NAMALWA (cell line): ENCODE data around the gene JAZF1.
"Not testable (repeated sequence)": the region's sequence is repeated elsewhere in the genome, so short reads cannot be mapped to it uniquely, and the experiment has no call there.

Experiments used
- DNase-seq: peaks from one replicate; pipeline ENCODE4 v3.0.0-alpha.2; 2015; ENCODE audit warnings: low spot score

Gene JAZF1

GRCh38 chr7:28042721-28043120, 137.9 kb downstream of the JAZF1 start:
- DNase-seq, result no peak

DNA sequence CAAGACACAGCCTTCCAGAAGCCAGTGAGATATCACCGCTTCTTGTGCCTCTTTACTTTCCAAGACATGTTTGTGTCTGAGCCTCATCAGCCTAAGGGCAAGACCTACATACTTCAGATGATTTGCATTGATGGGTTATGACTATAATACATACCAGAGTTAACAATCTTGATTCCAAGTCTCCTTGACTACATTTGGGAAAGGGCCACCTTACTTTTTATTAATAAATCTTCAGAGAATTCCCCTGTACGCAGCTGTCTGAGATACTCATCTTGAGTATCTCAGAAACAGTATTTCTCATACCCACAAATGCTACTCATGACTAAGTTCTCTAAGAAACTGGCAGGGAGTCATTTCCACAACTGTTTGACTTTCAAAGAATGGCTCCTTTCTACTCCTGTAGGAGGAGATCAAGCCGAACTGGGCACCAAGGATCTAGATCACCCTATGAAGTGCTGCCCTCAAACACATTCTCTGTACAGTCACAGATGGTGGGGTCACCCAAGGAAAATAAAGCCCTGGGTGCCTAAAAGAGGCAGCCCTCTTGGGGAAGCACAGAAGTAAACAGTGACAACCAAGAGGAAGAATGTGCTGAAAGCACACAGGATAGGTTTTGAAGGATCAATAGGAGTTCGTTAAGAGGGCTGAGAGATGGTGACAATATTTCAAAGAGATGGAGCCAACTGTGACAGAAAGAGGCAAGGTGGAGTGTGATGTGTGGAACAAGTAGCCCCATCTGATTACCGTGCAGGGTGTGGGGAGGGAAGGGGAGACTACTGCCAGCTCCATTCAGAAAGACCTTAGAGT, 138.9 kb downstream of the JAZF1 start:
- DNase-seq, result no peak

- no peak for DNase-seq
Measured at GRCh38 chr7:28038175-28038797, 142.3 kb downstream of the JAZF1 start.

DNA sequence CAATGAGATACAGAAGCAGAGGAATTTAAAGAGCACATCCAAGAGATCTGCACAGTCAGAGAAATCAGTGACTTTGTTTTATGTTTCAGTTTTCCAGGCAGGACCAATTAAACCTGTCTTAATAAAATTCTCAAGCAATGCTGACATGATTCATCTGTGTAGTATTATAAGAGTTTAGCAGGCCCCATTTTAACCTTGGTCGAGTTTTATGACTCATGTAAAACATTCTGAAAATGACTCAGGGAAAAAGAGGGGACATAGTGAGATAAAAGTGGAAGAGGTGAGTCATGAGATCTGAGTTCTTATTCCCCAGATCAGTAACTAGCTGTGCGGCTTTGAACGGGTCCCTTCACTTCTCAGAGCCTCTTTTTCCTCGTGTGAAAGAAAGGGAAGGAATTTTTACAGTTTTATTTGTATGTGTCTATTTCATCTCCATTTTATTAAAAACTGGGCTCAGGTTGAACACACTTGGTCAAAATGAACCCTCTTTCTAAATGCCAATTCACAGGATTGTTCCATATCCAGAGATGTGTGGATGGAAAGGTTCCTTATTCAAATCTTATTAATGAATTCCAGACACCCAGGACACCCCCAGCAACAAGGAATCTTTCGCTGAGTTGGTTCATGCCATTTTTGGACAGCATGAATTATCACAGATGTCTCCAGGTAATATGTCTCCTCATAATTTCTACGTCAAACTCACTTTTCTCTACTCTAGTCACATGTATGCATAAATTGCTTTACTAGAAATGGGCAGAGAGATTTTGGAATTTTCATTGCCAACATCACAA, 143.2 kb downstream of the JAZF1 start:
- no peak for DNase-seq

GRCh38 chr7:28036696-28037095, 143.9 kb downstream of the JAZF1 start:
- no peak for DNase-seq

- no peak for DNase-seq
Measured at GRCh38 chr7:28033386-28033785, 147.2 kb downstream of the JAZF1 start.

DNA sequence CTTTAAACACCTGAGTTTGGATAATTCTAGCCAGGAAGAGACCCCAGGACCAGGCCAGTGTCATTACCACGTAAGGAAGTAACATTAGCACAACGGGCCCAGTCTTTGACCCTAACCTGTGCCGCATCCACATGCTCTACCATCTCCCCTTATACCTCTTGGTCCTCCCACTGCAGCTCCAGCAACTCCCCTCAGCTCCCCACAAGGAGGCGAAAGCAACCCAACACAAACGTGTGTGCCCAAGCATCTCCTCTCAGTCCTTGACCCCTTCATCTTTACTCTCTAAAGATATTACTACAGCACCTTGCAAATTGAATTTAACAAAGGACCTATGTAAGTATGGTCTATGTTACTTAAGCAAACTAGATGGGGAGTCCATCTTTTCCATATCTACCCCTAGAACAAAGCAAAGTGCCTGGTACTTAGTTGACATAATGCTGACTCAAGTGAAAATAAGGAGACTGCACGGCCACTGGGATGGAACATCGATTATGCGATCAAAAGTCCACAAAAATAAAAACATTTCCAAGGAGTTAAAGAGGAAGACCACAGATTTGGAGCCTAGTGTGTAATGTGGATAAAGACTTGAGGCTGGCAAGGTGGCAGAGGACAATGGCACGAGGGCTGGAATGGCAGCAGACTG, 147.7 kb downstream of the JAZF1 start:
- DNase-seq, result no peak

DNA sequence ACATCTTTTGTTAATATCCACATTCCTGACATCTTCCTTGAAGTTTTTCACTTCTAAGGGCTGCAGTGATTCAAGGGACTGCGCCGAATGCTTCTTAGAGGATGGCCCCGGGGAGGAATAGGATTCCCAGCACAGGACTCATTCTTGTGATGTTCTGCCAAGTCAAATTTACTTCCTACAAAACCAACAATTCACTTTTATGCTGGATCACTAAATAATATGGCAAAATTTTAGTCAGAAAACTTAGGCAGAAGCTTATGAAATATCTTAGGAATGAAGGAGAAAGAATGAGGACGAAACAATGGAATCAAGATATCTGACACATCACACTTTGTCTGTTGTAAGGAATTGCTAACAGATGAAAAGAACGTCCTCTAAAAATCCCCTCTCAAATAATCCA, 151.5 kb downstream of the JAZF1 start:
- DNase-seq, result no peak

DNA sequence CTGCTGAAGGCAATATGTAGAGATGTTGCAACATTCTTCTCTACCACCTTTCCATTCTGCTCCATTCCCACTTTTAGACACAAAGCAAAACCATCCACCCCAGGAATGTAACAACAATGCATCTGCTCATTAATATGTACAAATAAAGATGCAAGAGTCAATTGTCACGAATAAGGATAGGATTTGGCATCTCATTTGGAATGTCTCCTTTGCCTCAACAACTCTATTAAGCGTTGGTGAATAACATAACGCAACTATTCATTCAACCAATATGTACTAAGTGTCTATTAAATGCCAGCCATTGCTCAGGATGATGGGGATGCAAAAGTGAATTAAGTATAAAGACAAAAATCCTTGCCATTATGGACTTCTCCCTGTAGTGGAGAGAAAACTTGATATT, 152.1 kb downstream of the JAZF1 start:
- no peak for DNase-seq

GRCh38 chr7:28026237-28026636, 154.4 kb downstream of the JAZF1 start:
- DNase-seq, result no peak

- DNase-seq, result no peak
Measured at GRCh38 chr7:28024786-28025334, 155.7 kb downstream of the JAZF1 start.

DNA sequence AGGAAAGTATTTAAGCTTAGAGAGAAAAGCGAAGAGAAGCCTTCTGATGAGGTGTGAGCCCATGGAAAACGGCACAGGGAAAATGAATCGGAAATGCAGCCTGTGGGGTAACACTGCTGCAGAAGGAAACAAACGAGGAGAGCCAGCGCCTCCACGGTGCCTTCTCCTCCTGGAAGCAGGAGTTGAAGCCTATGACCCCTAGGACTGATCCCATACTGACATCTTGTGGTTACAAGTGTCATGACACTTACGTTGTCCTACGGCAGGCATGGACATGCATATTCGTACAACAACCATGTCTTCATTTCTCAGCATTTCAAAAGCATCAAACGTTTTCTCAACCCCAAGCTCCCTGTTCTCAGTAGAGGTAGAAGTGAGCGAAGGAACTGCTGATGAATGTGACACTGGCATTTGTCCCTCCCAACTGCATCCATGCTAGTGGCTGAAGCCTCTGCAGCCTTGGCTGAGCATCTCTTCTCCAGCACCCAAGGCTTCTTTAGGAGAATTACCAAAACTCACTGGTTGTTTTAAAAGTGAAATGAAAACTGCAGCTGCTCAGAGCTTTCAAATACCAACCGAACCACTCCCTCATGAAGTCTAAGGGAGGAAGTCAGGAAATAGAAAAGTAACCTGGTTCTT, 160.2 kb downstream of the JAZF1 start:
- peak; percentile 89 for DNase-seq

- no peak for DNase-seq
Measured at GRCh38 chr7:28018856-28019465, 161.6 kb downstream of the JAZF1 start.

DNA sequence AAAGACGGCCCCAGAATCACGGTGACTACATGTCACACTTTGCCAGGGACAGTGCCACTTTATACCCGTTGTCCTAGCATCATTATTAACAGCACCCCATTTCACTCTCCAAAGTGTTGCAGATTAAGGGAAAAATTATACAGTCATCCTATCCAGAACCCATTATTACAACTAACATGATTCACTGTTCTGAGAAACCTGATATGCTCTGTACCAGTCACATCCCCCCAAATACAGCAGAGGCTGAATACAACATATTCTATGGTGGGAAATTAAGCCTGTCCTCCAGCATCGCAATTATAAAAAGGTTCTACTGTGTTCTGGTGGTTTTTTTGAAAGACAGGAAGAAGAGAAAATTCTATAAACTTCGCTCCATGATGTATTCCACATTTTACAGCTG, 162.1 kb downstream of the JAZF1 start:
- DNase-seq, result no peak

- DNase-seq, result no peak
Measured at GRCh38 chr7:28018020-28018419, 162.6 kb downstream of the JAZF1 start.

GRCh38 chr7:28017372-28017771, 163.2 kb downstream of the JAZF1 start:
- no peak for DNase-seq

- no peak for DNase-seq
Measured at GRCh38 chr7:28016297-28016696, 164.3 kb downstream of the JAZF1 start.

DNA sequence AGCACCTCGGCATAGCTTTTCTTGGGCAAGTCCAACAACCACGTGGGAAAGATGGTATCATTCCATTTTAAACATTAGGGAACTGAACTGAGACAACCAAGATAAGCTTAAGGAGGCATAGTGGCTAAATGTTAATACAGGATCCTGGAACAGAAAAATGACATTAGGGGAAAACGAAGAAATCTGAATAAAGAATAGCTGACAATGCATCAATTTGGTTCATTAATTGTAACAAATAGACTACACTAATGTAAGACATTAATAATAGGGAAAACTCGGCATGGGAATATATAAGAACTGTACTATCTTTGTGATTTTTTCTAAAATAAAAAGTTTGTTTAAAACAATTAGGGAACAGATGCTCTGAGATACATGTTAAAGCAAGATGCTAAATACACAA, 165.4 kb downstream of the JAZF1 start:
- no peak for DNase-seq

DNA sequence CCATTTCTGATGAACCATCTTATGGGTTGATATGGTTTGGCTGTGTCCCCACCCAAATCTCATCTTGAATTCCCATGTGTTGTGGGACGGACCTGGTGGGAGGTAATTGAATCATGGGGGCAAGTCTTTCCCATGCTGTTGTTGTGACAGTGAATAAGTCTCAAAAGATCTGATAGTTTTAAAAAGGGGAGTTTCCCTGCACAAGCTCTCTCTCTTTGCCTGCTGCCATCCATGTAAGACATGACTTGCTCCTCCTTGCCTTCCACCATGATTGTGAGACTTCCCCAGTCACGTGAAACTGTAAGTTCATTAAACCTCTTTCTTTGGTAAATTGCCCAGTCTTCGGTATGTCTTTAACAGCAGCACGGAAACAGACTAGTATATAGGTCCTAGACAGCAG, 166.3 kb downstream of the JAZF1 start:
- DNase-seq, result not testable (repeated sequence)

GRCh38 chr7:28013441-28013840, 167.2 kb downstream of the JAZF1 start:
- DNase-seq, result no peak

- no peak for DNase-seq
Measured at GRCh38 chr7:28013019-28013418, 167.6 kb downstream of the JAZF1 start.
